ENCODE data around the gene KRTAP5-5. TPM values are rescaled to one million over a fixed set of nuclear protein-coding genes. Genes with fewer than 3 reads are reported as not detected.

Gene KRTAP5-5
- total and polyA plus RNA-seq, 2 donors (not counting 3 experiments of a cell fraction or from before 2014, with no cell fraction given): not detected

DNA sequence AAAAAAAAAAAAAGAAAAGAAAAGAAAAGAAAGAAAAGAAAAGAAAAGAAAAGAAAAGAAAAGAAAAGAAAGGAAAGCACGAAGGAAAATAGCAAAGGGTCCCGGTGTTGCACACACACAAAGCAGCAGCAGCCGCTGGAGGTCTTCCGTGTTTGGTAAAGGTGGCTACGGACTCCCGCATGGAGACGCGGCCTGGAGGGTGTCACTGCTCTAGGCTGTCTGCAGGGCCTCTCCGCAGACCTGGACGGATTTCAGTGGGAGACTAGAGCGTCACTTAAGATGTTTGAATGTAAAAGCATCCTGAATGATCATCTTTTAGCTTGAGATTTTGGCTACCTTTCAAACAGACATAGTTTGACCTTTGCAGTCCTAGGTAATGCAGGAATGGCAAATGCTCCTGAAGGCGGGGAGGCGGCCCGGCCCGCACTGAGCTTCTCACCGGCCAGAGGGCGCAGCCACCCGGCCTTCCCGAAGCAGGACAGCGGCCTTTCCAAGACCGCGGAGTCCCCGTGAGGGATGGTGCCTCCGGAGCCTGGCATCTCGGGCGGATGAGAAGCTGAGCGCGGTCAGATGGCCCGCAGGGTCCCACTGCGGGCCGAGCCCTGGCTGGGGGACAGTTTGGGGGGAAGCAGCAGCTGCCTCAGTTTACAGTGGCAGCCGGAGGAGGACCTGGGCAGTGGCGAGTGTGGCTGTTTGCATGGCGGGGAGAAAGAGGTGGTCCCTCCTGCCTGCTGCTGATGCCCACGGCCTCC, 18.5 kb downstream of the KRTAP5-5 start:
- Histone ChIP-seq H3K27ac (ENCODE audit: insufficient read depth, low read depth, low read length) (no peak overlapping the region), H3K9me1 (replicated peaks; ENCODE audit: control insufficient read depth, extremely low read depth, insufficient read depth, low read length) (no peaks in the 10 kb centered on the region), H3K9ac (replicated peaks; ENCODE audit: extremely low read depth, insufficient read depth, low read length) (no peak overlapping the region), H3K79me2 (ENCODE audit: control insufficient read depth, insufficient read depth, low read length) (no peaks in the 10 kb centered on the region), H3K4me1 (ENCODE audit: control insufficient read depth, extremely low read depth, insufficient read depth, low read length) (no peaks in the 10 kb centered on the region), H3K4me3 (replicated peaks in 1 of 3; ENCODE audit: insufficient read depth in 1 of 3, low read depth in 1 of 3, low read length in 3 of 3) (no peak overlapping the region), H3K4me2 (ENCODE audit: insufficient read depth, low read length) (no peak overlapping the region), H4K20me1 (replicated peaks; ENCODE audit: control insufficient read depth, extremely low read depth, insufficient read depth, low read length) (no peaks in the 10 kb centered on the region), H3K36me3 (ENCODE audit: control insufficient read depth in 2 of 2, extremely low read depth in 1 of 2, insufficient read depth in 2 of 2, low read length in 2 of 2) (no peaks in the 10 kb centered on the region), H3K9me3 (replicated peaks; ENCODE audit: control insufficient read depth, insufficient read depth, low read length) (no peaks in the 10 kb centered on the region), H2AFZ (ENCODE audit: low read depth, low read length) (no peak overlapping the region), H3K27me3 (ENCODE audit: control insufficient read depth in 2 of 2, insufficient read depth in 2 of 2, low read length in 2 of 2) (no peaks in the 10 kb centered on the region)
- dilution Hi-C loops (cut with MboI; ENCODE audit: extremely low pct_ligation_motif_present, low sequenced_read_pairs): no loop called here
- ChIA-PET POLR2A (no interaction called here), CTCF (interaction anchor here (1.2 kb wide), 1 partner anchor 185 kb away, joined by 7 read pairs; no protein-coding TSS in a partner anchor)
- no TSS peak for BruUV-seq (replicated peaks)
- intact Hi-C loops (cut with micrococcal nuclease): no loop called here
- no peak for TF ChIP-seq POLR2A (IDR thresholded peaks at IDR 0.05; ENCODE audit: low read depth, low read length)
- no peak for TF ChIP-seq JUN (IDR thresholded peaks at IDR 0.05; ENCODE audit: borderline replicate concordance, insufficient read depth, insufficient read length, low read depth)
- no peak for FAIRE-seq
- DNase-seq (ENCODE audit: low read depth, low spot score): no peak

DNA sequence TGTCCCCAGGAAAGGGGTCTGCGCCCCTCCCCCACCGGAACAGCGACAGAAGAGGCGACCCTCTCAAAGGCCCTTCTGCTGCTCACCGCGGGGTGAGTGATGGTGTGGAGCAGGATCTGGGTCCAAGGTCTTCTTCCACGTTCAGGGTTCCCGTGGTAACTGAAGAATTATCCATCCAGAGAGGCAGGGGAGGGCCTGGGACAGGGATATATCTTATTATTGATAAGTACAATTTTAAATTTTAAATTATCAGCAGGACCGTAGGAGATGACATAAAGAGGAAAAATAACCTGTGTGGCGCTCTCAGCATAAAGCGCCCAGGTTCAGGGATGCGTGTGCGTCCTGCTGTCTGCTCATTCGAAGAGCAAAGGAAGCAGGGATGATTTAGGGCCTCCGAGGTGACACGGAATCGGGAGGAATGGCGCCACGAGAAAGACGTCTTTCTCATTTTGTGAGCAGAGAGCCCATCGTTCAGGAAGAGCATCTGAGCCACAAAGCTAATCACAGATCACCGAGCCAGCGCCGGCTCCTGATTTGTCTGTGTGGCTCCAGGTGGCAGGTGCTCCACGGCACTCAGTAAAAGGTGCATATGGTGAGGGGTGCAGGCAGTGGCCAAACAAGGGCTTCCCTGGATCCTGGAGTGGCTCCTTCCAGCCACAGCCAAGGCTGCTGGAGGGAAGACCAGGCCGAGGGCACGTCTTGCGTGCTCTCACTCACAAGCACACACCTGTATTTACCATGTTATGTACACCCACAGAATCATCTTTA, 19.3 kb downstream of the KRTAP5-5 start:
- Histone ChIP-seq H3K9me1 (replicated peaks; ENCODE audit: control insufficient read depth, extremely low read depth, insufficient read depth, low read length) (no peaks in the 10 kb centered on the region), H3K27me3 (ENCODE audit: control insufficient read depth in 2 of 2, insufficient read depth in 2 of 2, low read length in 2 of 2) (peaks cover 0 to 2% of the 10 kb centered on the region in 2 experiments), H3K9me3 (replicated peaks; ENCODE audit: control insufficient read depth, insufficient read depth, low read length) (no peaks in the 10 kb centered on the region), H4K20me1 (replicated peaks; ENCODE audit: control insufficient read depth, extremely low read depth, insufficient read depth, low read length) (no peaks in the 10 kb centered on the region), H3K27ac (ENCODE audit: insufficient read depth, low read depth, low read length) (no peak overlapping the region), H3K4me3 (replicated peaks in 1 of 3; ENCODE audit: insufficient read depth in 1 of 3, low read depth in 1 of 3, low read length in 3 of 3) (no peak overlapping the region), H3K36me3 (ENCODE audit: control insufficient read depth in 2 of 2, extremely low read depth in 1 of 2, insufficient read depth in 2 of 2, low read length in 2 of 2) (no peaks in the 10 kb centered on the region), H2AFZ (ENCODE audit: low read depth, low read length) (no peak overlapping the region), H3K4me2 (ENCODE audit: insufficient read depth, low read length) (no peak overlapping the region), H3K4me1 (ENCODE audit: control insufficient read depth, extremely low read depth, insufficient read depth, low read length) (no peaks in the 10 kb centered on the region), H3K9ac (replicated peaks; ENCODE audit: extremely low read depth, insufficient read depth, low read length) (no peak overlapping the region), H3K79me2 (ENCODE audit: control insufficient read depth, insufficient read depth, low read length) (no peaks in the 10 kb centered on the region)
- DNase-seq (ENCODE audit: low read depth, low spot score): no peak
- no peak for TF ChIP-seq EZH2 (IDR thresholded peaks at IDR 0.05; ENCODE audit: borderline replicate concordance, low read depth, low read length, severe bottlenecking)
- TF ChIP-seq FOS (IDR thresholded peaks at IDR 0.05; ENCODE audit: borderline replicate concordance, insufficient read depth, low read length): no peak
- no peak for TF ChIP-seq POLR2AphosphoS5 (IDR thresholded peaks at IDR 0.05; ENCODE audit: insufficient read depth, low read depth, low read length)
- TF ChIP-seq POLR2A (IDR thresholded peaks at IDR 0.05; ENCODE audit: low read depth, low read length): no peak
- TF ChIP-seq, protein P1, sequence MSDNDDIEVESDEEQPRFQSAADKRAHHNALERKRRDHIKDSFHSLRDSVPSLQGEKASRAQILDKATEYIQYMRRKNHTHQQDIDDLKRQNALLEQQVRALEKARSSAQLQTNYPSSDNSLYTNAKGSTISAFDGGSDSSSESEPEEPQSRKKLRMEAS (IDR thresholded peaks at IDR 0.05; ENCODE audit: insufficient read depth, insufficient read length): no peak
- no peak for TF ChIP-seq JUN (IDR thresholded peaks at IDR 0.05; ENCODE audit: borderline replicate concordance, insufficient read depth, insufficient read length, low read depth)
- no peak for TF ChIP-seq GATA2 (IDR thresholded peaks at IDR 0.05; ENCODE audit: insufficient read depth, insufficient read length, low read depth, low read length)
- TF ChIP-seq, protein P2, sequence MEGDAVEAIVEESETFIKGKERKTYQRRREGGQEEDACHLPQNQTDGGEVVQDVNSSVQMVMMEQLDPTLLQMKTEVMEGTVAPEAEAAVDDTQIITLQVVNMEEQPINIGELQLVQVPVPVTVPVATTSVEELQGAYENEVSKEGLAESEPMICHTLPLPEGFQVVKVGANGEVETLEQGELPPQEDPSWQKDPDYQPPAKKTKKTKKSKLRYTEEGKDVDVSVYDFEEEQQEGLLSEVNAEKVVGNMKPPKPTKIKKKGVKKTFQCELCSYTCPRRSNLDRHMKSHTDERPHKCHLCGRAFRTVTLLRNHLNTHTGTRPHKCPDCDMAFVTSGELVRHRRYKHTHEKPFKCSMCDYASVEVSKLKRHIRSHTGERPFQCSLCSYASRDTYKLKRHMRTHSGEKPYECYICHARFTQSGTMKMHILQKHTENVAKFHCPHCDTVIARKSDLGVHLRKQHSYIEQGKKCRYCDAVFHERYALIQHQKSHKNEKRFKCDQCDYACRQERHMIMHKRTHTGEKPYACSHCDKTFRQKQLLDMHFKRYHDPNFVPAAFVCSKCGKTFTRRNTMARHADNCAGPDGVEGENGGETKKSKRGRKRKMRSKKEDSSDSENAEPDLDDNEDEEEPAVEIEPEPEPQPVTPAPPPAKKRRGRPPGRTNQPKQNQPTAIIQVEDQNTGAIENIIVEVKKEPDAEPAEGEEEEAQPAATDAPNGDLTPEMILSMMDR (IDR thresholded peaks at IDR 0.05; ENCODE audit: extremely low read depth in 1 of 2, insufficient read depth in 1 of 2, low read depth in 1 of 2, low read length in 2 of 2): no peak
- TF ChIP-seq MYC (IDR thresholded peaks at IDR 0.05; ENCODE audit: low read depth, low read length): no peak
- ChIA-PET CTCF (no interaction called here), POLR2A (no interaction called here)
- dilution Hi-C loops (cut with MboI; ENCODE audit: extremely low pct_ligation_motif_present, low sequenced_read_pairs): no loop called here
- FAIRE-seq: no peak
- BruUV-seq (replicated peaks): no TSS peak
- intact Hi-C loops (cut with micrococcal nuclease): no loop called here
